Activated T-cell treated with anti-CD3 and anti-CD28 coated beads, Interleukin-2, amount 50 U/mL, for 1 hour (primary cell): ENCODE results near the gene MGAT1.
"Not testable (repeated sequence)": the region's sequence is repeated elsewhere in the genome, so short reads cannot be mapped to it uniquely, and the experiment has no call there.

Source experiments
- DNase-seq: peaks from one replicate; pipeline ENCODE4 v3.0.0-alpha.2; 2020

Gene MGAT1

GRCh38 chr5:180803181-180804128 lies 849 bp upstream of the MGAT1 start:
- DNase-seq = peak; percentile 77

GRCh38 chr5:180801596-180802324 lies 846 bp downstream of the MGAT1 start:
- no peak for DNase-seq

GRCh38 chr5:180799902-180800801 lies 2.5 kb downstream of the MGAT1 start:
- no peak for DNase-seq

- no peak for DNase-seq
Observed at GRCh38 chr5:180799194-180799593, 3.4 kb downstream of the MGAT1 start.

GRCh38 chr5:180798193-180798592 lies 4.4 kb downstream of the MGAT1 start:
- no peak for DNase-seq

- DNase-seq = no peak
Observed at GRCh38 chr5:180797256-180798192, 5.1 kb downstream of the MGAT1 start.

GRCh38 chr5:180795771-180796313 lies 6.8 kb downstream of the MGAT1 start:
- DNase-seq = no peak

GRCh38 chr5:180792965-180793287 lies 9.7 kb downstream of the MGAT1 start:
- no peak for DNase-seq

- no peak for DNase-seq
Observed at GRCh38 chr5:180792287-180792964, 10.2 kb downstream of the MGAT1 start.

GRCh38 chr5:180791611-180792213 lies 10.9 kb downstream of the MGAT1 start:
- no peak for DNase-seq

GRCh38 chr5:180790524-180790923 lies 12.1 kb downstream of the MGAT1 start:
- no peak for DNase-seq

GRCh38 chr5:180790020-180790419 lies 12.6 kb downstream of the MGAT1 start:
- no peak for DNase-seq

- not testable (repeated sequence) for DNase-seq
Observed at GRCh38 chr5:180788651-180789410, 13.8 kb downstream of the MGAT1 start.

GRCh38 chr5:180787711-180788431 lies 14.7 kb downstream of the MGAT1 start:
- no peak for DNase-seq

GRCh38 chr5:180786531-180787398 lies 15.8 kb downstream of the MGAT1 start:
- DNase-seq = no peak

- DNase-seq = no peak
Observed at GRCh38 chr5:180785794-180786221, 16.8 kb downstream of the MGAT1 start.

GRCh38 chr5:180785121-180785781 lies 17.4 kb downstream of the MGAT1 start:
- no peak for DNase-seq
